H1 (cell line): ENCODE measurements around the gene SLCO4C1. TPM values are rescaled to one million over a fixed set of nuclear protein-coding genes. Genes with fewer than 3 reads are reported as not detected.

ENCODE experiments used
- CTCF ChIA-PET: fragments of 300-600 bp; sonication (Branson Sonifier 250); formaldehyde crosslinking; loops from one replicate; lab custom pipeline; 2021; ENCODE audit not compliant: partially characterized antibody; lab: Charles Lee
- POLR2A ChIA-PET: fragments of 300-600 bp; sonication (Branson Sonifier 250); formaldehyde crosslinking; loops from one replicate; lab custom pipeline; 2021; ENCODE audit warnings: inconsistent platforms; ENCODE audit not compliant: partially characterized antibody; lab: Charles Lee
- DNase-seq, 2 experiments: peaks; one replicate each; pipeline versions ENCODE4 v3.0.0 to v3.0.0-alpha.2; 2010 to 2022; ENCODE audit warnings: low spot score in 2 of 2, low read depth in 1 of 2, mixed read lengths in 1 of 2
- FAIRE-seq: peaks from 2 replicates; lab custom pipeline; 2011; peaks lifted over from hg19 to GRCh38; lab: Jason Lieb, UNC
- H2AFZ ChIP-seq: 2 replicates; pipeline ENCODE4 v1.8.1; 2012; ENCODE audit warnings: low read length, inconsistent platforms
- H2AK5ac ChIP-seq: 2 replicates; pipeline ENCODE4 v1.6.1; 2013; ENCODE audit warnings: low read depth, low read length
- H2BK120ac ChIP-seq: replicated peaks from 2 replicates; pipeline ENCODE3; 2013; ENCODE audit warnings: low read depth, low read length, inconsistent platforms
- H2BK12ac ChIP-seq: 2 replicates; pipeline ENCODE4 v1.6.1; 2013; ENCODE audit warnings: low read depth, low read length
- H2BK15ac ChIP-seq: 2 replicates; pipeline ENCODE4 v1.6.1; 2013; ENCODE audit warnings: low read length
- H2BK20ac ChIP-seq: 2 replicates; pipeline ENCODE4 v1.6.1; 2013; ENCODE audit warnings: low read length
- H2BK5ac ChIP-seq: 2 replicates; pipeline ENCODE4 v1.6.1; 2013; ENCODE audit warnings: low read depth, low read length
- H3K14ac ChIP-seq: 2 replicates; pipeline ENCODE4 v1.6.1; 2013; ENCODE audit warnings: inconsistent platforms; ENCODE audit not compliant: insufficient read length
- H3K18ac ChIP-seq: 2 replicates; pipeline ENCODE4 v1.6.1; 2013; ENCODE audit warnings: low read length; ENCODE audit errors: extremely low read depth
- H3K23ac ChIP-seq: 2 replicates; pipeline ENCODE4 v1.6.1; 2013; ENCODE audit warnings: inconsistent platforms; ENCODE audit not compliant: insufficient read length
- H3K23me2 ChIP-seq: 2 replicates; pipeline ENCODE4 v1.6.1; 2013; ENCODE audit warnings: low read depth, low read length
- H3K27ac ChIP-seq: 2 replicates; pipeline ENCODE4 v1.6.1; 2011; ENCODE audit warnings: low read depth, low read length, inconsistent platforms
- H3K27me3 ChIP-seq, 4 experiments: replicated peaks in 1 of 4; 1 replicate in 1 of 4; 2 replicates in 3 of 4; pipeline versions ENCODE4 v1.6.1 to v1.8.1; 2011 to 2013; ENCODE audit warnings: low read length in 3 of 4, mild to moderate bottlenecking in 3 of 4, inconsistent platforms in 2 of 4, mixed read lengths in 2 of 4, moderate library complexity in 1 of 4; ENCODE audit not compliant: control insufficient read depth in 3 of 4, insufficient read depth in 3 of 4; ENCODE audit errors: extremely low read depth in 1 of 4
- H3K36me3 ChIP-seq, 4 experiments: 2 replicates each; pipeline versions ENCODE4 v1.6.1 to v1.8.1; 2011 to 2013; ENCODE audit warnings: mild to moderate bottlenecking in 4 of 4, low read length in 3 of 4, moderate library complexity in 2 of 4, control low read depth in 1 of 4, inconsistent platforms in 1 of 4; ENCODE audit not compliant: insufficient read depth in 4 of 4, control insufficient read depth in 2 of 4
- H3K4ac ChIP-seq: replicated peaks from 2 replicates; pipeline ENCODE3; 2013; ENCODE audit warnings: low read length, low read depth, mixed read lengths, inconsistent platforms; ENCODE audit not compliant: insufficient read length
- H3K4me1 ChIP-seq, 4 experiments: replicated peaks in 1 of 4; 1 replicate in 1 of 4; 2 replicates in 3 of 4; pipeline versions ENCODE4 v1.6.1 to v1.8.1; 2011 to 2013; ENCODE audit warnings: low read length in 3 of 4, inconsistent platforms in 2 of 4, mixed read lengths in 1 of 4; ENCODE audit not compliant: insufficient read depth in 4 of 4, control insufficient read depth in 3 of 4
- H3K4me2 ChIP-seq, 2 experiments: 2 replicates each; pipeline versions ENCODE4 v1.6.1 to v1.8.1; 2011 to 2013; ENCODE audit warnings: low read depth in 2 of 2, low read length in 2 of 2, control low read depth in 1 of 2, inconsistent platforms in 1 of 2, mild to moderate bottlenecking in 1 of 2; ENCODE audit not compliant: insufficient read depth in 1 of 2
- H3K4me3 ChIP-seq, 4 experiments: fragments of 200-600, 300-600 bp in 1 of 4; sonication (generic), shearing (Covaris generic), sonication (Bioruptor Twin) in 1 of 4; 2 replicates each; pipeline versions ENCODE4 v1.5.1 to v1.8.1; 2011 to 2016; ENCODE audit warnings: low read length in 4 of 4, low read depth in 3 of 4, control low read depth in 2 of 4, inconsistent platforms in 2 of 4, mild to moderate bottlenecking in 2 of 4, mixed read lengths in 1 of 4, moderate library complexity in 1 of 4; ENCODE audit not compliant: insufficient read depth in 2 of 4; ENCODE audit errors: extremely low read depth in 1 of 4
- H3K56ac ChIP-seq: replicated peaks from 2 replicates; pipeline ENCODE3; 2013; ENCODE audit warnings: low read depth, mild to moderate bottlenecking, mixed read lengths, low read length, inconsistent platforms; ENCODE audit not compliant: insufficient read length
- H3K79me1 ChIP-seq: 2 replicates; pipeline ENCODE4 v1.6.1; 2013; ENCODE audit warnings: low read depth, low read length, control low read depth
- H3K79me2 ChIP-seq, 2 experiments: 2 replicates each; pipeline versions ENCODE4 v1.6.1 to v1.8.1; 2012 to 2013; ENCODE audit warnings: low read length in 2 of 2, mild to moderate bottlenecking in 2 of 2, inconsistent platforms in 1 of 2; ENCODE audit not compliant: insufficient read depth in 2 of 2, control insufficient read depth in 1 of 2
- H3K9ac ChIP-seq, 4 experiments: replicated peaks in 1 of 4; 1 replicate in 1 of 4; 2 replicates in 3 of 4; pipeline versions ENCODE4 v1.6.1 to v1.8.1; 2011 to 2013; ENCODE audit warnings: low read depth in 3 of 4, low read length in 3 of 4, control low read depth in 2 of 4, mild to moderate bottlenecking in 2 of 4, moderate library complexity in 2 of 4, inconsistent platforms in 1 of 4; ENCODE audit errors: extremely low read depth in 1 of 4
- H3K9me3 ChIP-seq, 2 experiments: 2 replicates each; pipeline versions ENCODE4 v1.6.1 to v1.8.1; 2012 to 2013; ENCODE audit warnings: mild to moderate bottlenecking in 2 of 2, moderate library complexity in 2 of 2, control low read depth in 1 of 2, inconsistent platforms in 1 of 2, low read depth in 1 of 2, low read length in 1 of 2, mixed read lengths in 1 of 2; ENCODE audit not compliant: insufficient read depth in 2 of 2
- H4K20me1 ChIP-seq, 2 experiments: replicated peaks in 1 of 2; 2 replicates each; pipeline versions ENCODE3 to v1.8.1; 2011 to 2013; ENCODE audit warnings: inconsistent platforms in 2 of 2, low read length in 2 of 2, mild to moderate bottlenecking in 1 of 2; ENCODE audit not compliant: insufficient read depth in 2 of 2, control insufficient read depth in 1 of 2
- H4K5ac ChIP-seq: 2 replicates; pipeline ENCODE4 v1.6.1; 2013; ENCODE audit warnings: low read length, low read depth, mixed read lengths, inconsistent platforms; ENCODE audit not compliant: insufficient read length
- H4K8ac ChIP-seq: 2 replicates; pipeline ENCODE4 v1.8.0; 2013; ENCODE audit warnings: mild to moderate bottlenecking, moderate library complexity, low read length, inconsistent platforms; ENCODE audit not compliant: insufficient read depth; ENCODE audit errors: extremely low read depth
- H4K91ac ChIP-seq: replicated peaks from 2 replicates; pipeline ENCODE3; 2013; ENCODE audit warnings: low read length, mixed read lengths, inconsistent platforms; ENCODE audit not compliant: insufficient read length
- RNF2 ChIP-seq: fragments of 200-900, 300-1000 bp; sonication (generic); IDR thresholded peaks from 2 replicates; pipeline ENCODE4 v1.7.1; 2016; ENCODE audit warnings: borderline replicate concordance, low read depth, mild to moderate bottlenecking, antibody characterized with exemption, low read length; ENCODE audit not compliant: poor library complexity, severe bottlenecking; ENCODE audit errors: missing control alignments
- SIRT6 ChIP-seq: IDR thresholded peaks from one replicate; pipeline ENCODE4 v1.7.1; 2012; ENCODE audit warnings: low read length, inconsistent platforms
- TAF7 ChIP-seq: optimal IDR thresholded peaks from 2 replicates; pipeline ENCODE3; 2011; ENCODE audit warnings: low read depth, mild to moderate bottlenecking, inconsistent platforms, low read length, moderate library complexity, borderline replicate concordance
- WGBS, 2 experiments: shearing (Covaris generic) in 1 of 2; methylation state at CpG; one replicate each; pipeline versions ENCODE4 v1.1.6 to v1.1.7; 2013 to 2015; ENCODE audit warnings: low lambda C conversion rate in 2 of 2, mixed read lengths in 2 of 2, inconsistent platforms in 1 of 2, low coverage in 1 of 2, missing lambda C conversion rate in 1 of 2; ENCODE audit not compliant: insufficient replicate concordance in 2 of 2, insufficient coverage in 1 of 2, insufficient read length in 1 of 2; ENCODE audit errors: extremely low coverage in 1 of 2, missing lambda C conversion rate in 1 of 2; 5-methylcytosine and 5-hydroxymethylcytosine counted together
- polyA plus RNA-seq, 7 experiments: library from polyadenylated mRNA; depleted of rRNA in 3 of 7; stranded (reverse) in 5 of 7; unstranded in 2 of 7; fragments of >200 nt in 5 of 7; fragments of 200-250 nt in 2 of 7; gene quantifications; 1 replicate in 5 of 7; 2 replicates in 1 of 7; 4 replicates in 1 of 7; pipeline versions ENCODE4 v1.2.1 to v1.2.3, GENCODE V29; 2011 to 2013; ENCODE audit warnings: missing spikeins in 2 of 7, mixed read lengths in 2 of 7
- total RNA-seq: library from RNA; stranded (reverse); fragmentation: NEBNext Ultra II Directional; extraction: Animal tissue kit (Norgen Biotek cat#: 25700); gene quantifications from 2 replicates; pipeline ENCODE4 v1.2.1, GENCODE V29; 2021

Gene SLCO4C1
- total and polyA plus RNA-seq, 2 of the 8 experiments (the other 6 are each of a cell fraction or from before 2014, with no cell fraction given): 1.3 to 4.9 TPM

DNA sequence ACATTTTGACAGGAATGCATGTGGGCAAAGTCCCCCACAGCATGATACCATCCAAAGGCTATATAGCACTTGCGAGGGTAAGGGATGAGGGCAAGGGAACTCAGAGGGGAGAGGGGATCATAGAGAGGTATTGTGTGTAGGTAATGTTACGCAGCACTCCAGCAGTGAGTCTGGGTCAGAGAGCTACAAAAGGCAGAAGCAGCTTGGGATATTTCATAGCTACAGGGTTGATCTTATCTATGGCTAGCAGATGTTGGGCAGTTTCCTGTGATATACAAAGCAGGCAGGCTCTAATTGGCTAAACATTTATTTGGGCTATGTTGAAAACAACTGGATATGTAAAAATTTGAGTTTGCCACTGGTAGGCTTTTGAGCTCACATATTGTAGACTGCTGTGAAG lies 17.8 kb upstream of the SLCO4C1 start:
- H3K9me3 ChIP-seq: no peaks in the 10 kb centered on the region
- no peak overlapping the region for H3K23ac ChIP-seq
- CTCF ChIA-PET: interaction anchor here (0.9 to 2.2 kb wide), 3 partner anchors 16 to 38 kb away, joined by 3 to 6 read pairs (median 5); partner anchors contain the start of gene SLCO4C1
- no peak overlapping the region for H2BK12ac ChIP-seq
- no peak overlapping the region for H2BK15ac ChIP-seq
- POLR2A ChIA-PET: no interaction called here
- no peak overlapping the region for H3K4me3 ChIP-seq
- FAIRE-seq: no peak
- H2BK120ac ChIP-seq: no peak overlapping the region
- H4K91ac ChIP-seq: no peak overlapping the region
- no peak overlapping the region for H4K8ac ChIP-seq
- H3K79me2 ChIP-seq: no peaks in the 10 kb centered on the region
- H3K14ac ChIP-seq: no peak overlapping the region
- no peak overlapping the region for H3K56ac ChIP-seq
- no peak overlapping the region for H2AK5ac ChIP-seq
- H2BK20ac ChIP-seq: no peak overlapping the region
- H4K20me1 ChIP-seq: no peaks in the 10 kb centered on the region
- H3K79me1 ChIP-seq: no peaks in the 10 kb centered on the region
- 84% methylated on average over 2 of the region's 2 CpGs; no CpG with 5 or more reads in 1 of the 2 experiments for WGBS, 2 experiments
- no peak overlapping the region for H3K4ac ChIP-seq
- no peaks in the 10 kb centered on the region for H3K23me2 ChIP-seq
- no peaks in the 10 kb centered on the region for H3K27me3 ChIP-seq
- H3K36me3 ChIP-seq: no peaks in the 10 kb centered on the region
- TF ChIP-seq RNF2 (no peak), SIRT6 (no peak), TAF7 (no peak)
- TF ChIP-seq, all 59 proteins: peak for 0
- Histone ChIP-seq H3K18ac (no peak overlapping the region), H4K5ac (no peak overlapping the region), H2BK5ac (no peak overlapping the region), H2AFZ (no peak overlapping the region; the same call in none of the 2 replicates), H3K9ac (no peak overlapping the region), H3K27ac (no peak overlapping the region), H3K4me1 (no peaks in the 10 kb centered on the region), H3K4me2 (no peak overlapping the region)
- no peak for DNase-seq
